Non-pigmented ciliary epithelial cell (primary cell): ENCODE measurements around the gene METTL25B.
"Not testable (repeated sequence)": the region's sequence is repeated elsewhere in the genome, so short reads cannot be mapped to it uniquely, and the experiment has no call there.

Experiments used
- DNase-seq: peaks from one replicate; pipeline ENCODE4 v3.0.0-alpha.2; 2010; ENCODE audit warnings: low read depth

METTL25B gene

GRCh38 chr1:156748670-156749418 is 20.6 kb downstream of the METTL25B start:
- DNase-seq = no peak

DNA sequence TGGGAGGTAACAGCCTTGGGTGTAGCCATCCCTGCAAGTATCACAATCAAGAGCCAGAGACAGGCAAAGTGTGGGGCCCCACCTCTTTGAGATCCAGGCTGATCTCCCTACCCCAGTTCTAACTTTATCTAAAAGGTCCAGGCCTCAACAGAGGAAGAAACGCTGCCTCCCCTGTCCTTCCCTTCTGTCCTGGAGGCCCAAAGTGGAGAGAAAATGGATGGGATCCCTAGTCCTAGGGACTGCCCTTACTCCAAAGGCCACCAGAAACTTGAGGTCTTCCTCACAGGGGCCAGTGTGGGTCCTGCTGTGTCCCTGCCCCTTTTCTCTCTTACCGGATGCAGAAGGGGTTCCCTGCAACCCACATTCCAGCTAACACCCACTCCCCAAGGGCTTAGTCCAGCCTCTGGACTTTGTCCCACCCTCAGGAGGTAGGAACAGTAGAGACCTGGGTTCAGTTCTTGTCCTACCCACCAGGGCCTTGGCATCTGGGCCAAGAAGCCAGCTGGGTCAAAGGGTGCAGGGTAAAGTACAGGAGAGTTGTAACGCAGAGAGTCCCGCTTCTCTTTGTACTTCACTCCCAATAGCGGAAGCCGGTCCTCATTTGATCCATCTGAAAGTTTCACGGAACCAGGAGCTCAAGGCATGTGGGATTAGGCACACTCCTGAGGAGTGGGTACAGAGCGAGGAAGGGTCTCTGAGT is 21.3 kb downstream of the METTL25B start:
- no peak for DNase-seq

DNA sequence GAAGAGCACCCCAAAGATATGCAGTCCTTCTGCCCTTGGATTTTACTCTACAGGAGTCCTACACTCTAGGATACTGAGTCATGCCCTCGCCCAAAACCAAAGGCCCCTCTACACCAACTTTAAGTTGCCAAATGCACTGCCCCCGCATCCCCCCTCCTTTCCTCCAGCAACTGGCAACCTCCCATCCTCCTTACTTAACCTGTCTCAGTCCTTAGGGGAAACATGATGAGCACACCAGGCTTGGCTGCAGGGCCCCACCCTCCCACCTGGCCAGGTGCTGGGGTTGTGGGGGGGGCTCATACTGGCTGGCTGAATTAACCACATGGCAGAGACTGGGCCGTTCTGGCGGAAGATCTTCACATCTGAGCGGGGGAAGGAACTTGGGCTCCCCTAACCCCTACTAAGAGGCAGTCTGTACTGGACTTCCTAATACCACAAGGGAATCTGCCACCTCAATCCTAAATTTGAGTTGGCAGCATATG is 22.0 kb downstream of the METTL25B start:
- DNase-seq = no peak

GRCh38 chr1:156750711-156751450 is 22.6 kb downstream of the METTL25B start:
- no peak for DNase-seq

GRCh38 chr1:156751451-156751756 is 23.1 kb downstream of the METTL25B start, which contains the start of gene HDGF:
HDGF (minus strand) TSS chr1:156751675; CDS start chr1:156751429, 246 bp downstream.
- no peak for DNase-seq

- peak; percentile 78 for DNase-seq
Observed at GRCh38 chr1:156751757-156752481, 23.6 kb downstream of the METTL25B start.

GRCh38 chr1:156752843-156753482 is 24.7 kb downstream of the METTL25B start:
- DNase-seq = no peak

DNA sequence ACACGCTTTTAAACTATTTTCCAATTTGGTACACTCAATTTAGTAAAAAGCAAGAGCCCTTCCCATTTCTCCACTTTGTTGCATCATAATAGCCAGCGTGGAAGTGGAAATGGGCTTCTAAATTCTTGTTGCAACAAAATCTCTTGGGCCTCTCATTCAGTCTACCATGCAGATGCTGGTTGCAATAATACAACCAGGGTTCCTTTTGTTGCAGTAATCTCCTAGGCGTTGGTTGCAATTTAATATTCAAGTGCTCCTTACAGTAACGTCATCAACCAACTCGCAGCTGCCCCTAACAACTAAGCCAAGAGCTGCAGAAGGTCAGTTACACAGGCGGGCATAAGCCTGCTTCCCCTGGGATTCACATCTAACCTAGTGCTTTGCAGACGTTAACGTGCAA is 25.9 kb downstream of the METTL25B start:
- DNase-seq = no peak

GRCh38 chr1:156755527-156755950 is 27.3 kb downstream of the METTL25B start:
- no peak for DNase-seq

- no peak for DNase-seq
Observed at GRCh38 chr1:156756355-156756754, 28.1 kb downstream of the METTL25B start.

DNA sequence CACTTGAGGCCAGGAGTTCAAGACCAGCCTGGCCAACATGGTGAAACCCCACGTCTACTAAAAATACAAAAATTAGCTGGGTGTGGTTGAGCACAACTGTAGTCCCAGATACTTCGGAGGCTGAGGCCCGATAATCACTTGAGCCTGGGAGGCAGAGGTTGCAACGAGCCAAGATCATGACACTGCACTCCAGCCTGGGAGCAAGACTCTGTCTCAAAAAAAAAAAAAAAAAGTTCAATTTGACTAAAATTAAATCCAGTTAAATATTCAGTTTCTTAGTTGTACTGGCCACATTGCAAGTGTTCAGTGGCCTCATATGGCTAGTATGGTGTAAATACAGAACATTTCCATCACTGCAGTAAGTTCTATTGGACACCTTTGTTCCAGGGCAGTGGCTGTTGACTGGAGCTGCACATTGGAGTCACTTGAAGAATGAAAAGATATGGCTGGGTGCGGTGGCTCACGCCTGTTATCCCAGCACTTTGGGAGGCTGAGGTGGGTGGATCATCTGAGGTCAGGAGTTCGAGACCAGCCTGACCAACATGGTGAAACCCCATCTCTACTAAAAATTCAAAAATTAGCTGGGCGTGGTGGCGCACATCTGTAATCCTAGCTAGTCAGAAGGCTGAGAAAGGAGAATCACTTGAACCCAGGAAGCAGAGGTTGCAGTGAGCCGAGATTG is 29.4 kb downstream of the METTL25B start:
- DNase-seq = not testable (repeated sequence)

GRCh38 chr1:156760092-156760795 is 32.0 kb downstream of the METTL25B start:
- no peak for DNase-seq

- no peak for DNase-seq
Observed at GRCh38 chr1:156760796-156761104, 32.5 kb downstream of the METTL25B start.

GRCh38 chr1:156765136-156765535 is 36.9 kb downstream of the METTL25B start:
- not testable (repeated sequence) for DNase-seq

- DNase-seq = no peak
Observed at GRCh38 chr1:156765666-156766065, 37.4 kb downstream of the METTL25B start.

DNA sequence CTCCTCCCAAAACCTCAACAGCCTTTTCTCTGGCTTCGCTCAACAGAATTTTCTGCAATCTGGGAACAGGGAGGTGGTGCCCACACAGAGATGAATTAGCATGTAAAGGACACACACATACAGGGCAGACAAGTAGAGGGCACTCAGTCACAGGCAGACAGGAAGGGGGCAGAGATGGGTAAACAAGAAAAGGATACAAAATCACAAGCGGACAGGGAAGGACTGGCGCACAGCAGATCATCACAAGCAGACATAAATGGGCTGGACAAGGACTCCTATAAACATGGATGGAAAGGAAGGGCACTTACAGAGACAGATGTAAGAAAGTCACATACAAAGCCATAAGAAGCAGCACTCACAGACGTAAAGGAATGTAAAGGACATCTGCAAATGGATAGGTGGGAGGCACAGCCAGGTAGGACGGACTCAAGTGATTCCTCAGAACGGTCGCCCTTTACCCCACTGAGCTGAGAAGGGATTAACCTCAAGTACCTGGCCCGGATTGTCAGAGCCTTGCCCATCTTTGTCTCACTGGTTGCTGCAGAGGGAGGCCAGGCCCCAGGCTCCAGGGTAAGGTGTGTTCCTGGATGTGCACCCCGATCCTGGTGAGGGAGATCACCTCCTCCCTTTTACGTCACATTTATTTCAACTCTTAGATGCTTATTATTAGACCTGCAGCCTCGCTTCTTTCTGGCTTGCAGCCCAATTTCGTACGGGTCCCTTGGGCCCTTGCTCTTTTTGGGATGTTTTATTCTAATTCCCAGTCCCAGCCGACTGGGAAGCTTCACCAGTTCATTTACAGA is 38.2 kb downstream of the METTL25B start:
- DNase-seq = no peak

DNA sequence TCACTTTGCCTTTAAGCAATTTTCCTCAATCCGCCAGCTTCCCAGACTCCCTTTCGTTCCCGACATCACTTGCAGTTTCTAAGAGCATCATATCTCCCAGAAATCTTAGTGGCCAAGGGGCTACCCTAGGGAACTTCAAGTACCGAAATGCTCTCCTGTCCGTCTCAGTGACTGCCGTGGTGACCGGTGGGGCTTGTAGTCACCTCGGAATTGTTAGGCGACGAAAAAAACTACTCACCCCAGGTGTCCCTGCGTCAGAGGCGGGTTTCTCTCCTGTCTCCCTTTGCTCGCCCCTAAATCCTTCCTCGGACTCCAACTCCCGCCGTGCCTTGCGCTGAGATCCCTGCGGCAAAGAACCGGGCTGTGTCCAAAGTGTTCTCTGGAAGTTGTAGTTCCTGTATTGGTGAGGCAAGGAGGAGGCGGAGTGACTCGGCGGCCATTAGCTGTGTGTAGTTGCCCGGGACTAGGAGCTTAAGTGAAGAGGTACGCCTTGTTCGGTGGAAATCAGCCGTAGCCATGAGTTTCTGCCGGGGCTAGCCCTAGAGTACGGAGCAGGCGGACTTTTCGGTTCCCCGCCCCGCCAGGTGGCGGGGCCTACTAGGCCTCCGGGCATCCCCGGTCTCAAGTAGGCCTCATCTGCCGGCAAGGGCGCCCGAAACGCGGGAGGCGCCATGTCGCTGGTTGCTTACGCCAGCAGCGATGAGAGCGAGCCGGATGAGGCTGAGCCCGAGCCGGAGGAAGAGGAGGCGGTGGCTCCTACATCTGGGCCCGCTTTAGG is 39.0 kb downstream of the METTL25B start, which contains the start of gene PRCC:
Gene PRCC, plus strand, starts transcription at position 435 of the 778 bp plus-strand sequence. Its CDS starts 237 bp downstream, at position 672.
- DNase-seq = peak; percentile 100

- no peak for DNase-seq
Observed at GRCh38 chr1:156767879-156768604, 39.8 kb downstream of the METTL25B start.
